ENCODE data around the gene RBM22.

RBM22 gene

DNA sequence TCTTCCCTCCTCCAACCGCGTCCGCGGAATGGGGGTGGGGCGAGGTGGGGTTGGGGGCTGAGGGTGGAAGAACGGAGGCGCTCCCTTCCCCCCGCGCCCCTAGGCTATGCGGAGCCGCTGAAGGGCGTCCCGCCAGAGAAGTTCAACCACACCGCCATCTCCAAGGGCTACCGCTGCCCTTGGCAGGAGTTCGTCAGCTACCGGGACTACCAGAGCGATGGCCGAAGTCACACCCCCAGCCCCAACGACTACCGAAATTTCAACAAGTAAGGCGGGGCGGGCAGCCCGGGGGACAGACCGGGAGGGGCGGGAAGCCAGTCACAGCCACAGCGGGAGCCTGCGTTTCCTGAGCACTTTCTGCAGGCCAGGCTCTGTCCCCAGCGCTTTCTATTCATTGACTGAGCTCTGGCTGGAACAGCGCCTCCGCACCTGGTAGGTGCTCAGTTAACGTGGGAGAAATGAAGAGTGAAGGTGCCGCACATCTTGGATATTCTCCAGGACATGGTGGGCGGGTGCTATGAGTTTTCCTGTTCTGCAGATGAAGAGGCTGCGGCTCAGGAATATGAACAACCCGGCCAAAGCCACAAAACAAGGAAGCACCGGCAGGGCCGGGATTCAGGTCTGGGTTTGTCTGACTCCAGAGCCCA, 28.5 kb downstream of the RBM22 start:
- DNase-seq: peak; percentile 15 to 53 (median 32)

- DNase-seq: peak in 3 of 4 experiments; percentile 19 to 31 (median 21)
These were observed 29.2 kb downstream of the RBM22 start for GRCh38 chr5:150671509-150672236.

DNA sequence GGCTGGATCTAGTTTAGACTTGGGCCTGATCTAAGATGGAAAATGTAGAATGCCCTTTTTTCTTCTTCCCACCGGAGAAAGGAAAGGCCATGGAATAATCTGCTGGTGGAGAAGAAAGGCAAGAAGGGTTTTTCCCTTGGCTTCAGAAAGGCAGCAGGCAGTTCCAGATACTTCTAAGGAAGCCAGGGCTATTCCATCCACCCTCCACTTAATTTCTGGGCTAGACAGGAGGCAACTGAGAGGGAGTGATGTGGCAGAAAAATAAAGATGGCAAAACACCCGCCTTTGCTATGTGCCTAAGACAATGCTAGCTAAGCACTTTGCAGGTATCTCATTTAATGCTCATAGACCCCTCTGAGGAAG, 29.9 kb downstream of the RBM22 start:
- no peak for DNase-seq

GRCh38 chr5:150670275-150670947, 30.5 kb downstream of the RBM22 start:
- no peak for DNase-seq

DNA sequence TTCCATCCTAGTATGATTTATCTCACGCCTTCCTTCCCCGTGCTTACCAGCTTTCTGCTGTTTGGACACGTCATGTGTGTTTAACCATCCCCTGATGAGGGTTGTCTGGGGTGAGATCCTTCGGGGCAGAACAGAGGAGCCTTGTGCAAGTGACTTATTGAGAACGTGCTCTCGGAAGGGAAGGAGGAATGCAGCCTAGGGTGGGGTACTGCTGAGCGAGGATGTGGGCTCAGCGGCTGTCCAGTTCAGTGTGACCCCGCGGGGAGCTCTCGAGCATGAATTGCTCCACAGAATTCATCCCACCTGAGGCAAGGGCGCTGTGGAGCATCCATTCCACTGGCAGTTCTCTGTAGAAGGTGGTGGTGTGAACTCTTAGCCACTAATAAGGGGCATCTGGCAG, 35.8 kb downstream of the RBM22 start:
- no peak for DNase-seq

DNA sequence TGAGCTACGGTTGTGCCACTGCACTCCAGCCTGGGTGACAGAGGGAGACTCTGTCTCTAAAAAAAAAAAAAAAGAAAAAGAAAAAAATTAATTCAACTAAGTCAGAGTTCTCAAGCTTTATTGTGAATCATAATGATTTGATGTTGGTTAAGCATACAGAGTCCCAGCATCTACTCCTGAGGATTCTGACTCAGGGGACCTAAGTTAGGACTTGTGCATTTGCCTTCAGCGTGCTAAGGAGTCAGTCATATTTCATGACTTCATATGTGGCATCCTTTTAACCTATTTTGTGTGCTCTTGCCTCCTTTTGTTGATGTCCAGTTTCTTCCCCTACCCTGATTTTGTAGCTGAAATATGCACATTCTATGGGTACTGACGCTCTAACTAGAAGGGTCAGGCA, 36.9 kb downstream of the RBM22 start:
- DNase-seq: no peak

DNA sequence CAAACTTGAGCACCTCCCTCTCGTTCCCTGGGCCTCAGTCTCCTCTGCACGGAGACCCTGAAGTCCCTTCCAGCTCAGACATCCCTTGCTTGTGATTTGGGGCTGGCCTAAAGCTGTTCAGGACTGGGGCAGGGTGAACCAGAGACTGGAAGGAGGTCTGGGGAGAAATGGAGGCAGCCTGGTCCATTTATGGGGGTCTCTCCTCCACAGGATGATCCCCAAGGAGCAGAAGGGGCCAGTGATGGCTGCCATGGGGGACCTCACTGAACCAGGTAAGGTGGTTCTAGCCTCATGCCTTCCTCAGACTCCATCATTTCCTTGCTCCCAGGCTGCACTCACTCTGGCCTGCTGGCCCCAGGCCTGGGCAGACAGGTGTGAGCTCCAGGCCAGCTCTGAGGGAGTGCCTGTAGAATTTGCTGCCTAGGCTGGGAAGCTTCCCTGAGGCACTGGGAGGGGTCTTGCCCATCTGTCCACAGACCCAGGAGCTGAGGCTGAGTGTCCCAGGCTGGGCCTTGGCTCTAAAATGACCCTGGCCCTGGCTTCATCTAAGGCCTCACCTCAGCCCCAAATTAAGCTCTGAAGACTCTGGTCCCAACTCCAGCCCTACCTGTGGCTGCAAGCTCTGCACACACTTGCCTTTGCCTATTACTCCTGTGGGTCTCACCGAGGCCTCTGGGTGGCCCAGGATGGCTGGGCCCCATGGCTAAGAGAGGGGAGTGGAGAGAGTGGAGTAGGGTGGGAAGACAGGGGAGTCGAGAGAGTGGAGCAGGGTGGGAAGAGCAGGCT, 37.9 kb downstream of the RBM22 start:
- no peak for DNase-seq

- DNase-seq: no peak
These were observed 38.9 kb downstream of the RBM22 start for GRCh38 chr5:150661821-150662596.

DNA sequence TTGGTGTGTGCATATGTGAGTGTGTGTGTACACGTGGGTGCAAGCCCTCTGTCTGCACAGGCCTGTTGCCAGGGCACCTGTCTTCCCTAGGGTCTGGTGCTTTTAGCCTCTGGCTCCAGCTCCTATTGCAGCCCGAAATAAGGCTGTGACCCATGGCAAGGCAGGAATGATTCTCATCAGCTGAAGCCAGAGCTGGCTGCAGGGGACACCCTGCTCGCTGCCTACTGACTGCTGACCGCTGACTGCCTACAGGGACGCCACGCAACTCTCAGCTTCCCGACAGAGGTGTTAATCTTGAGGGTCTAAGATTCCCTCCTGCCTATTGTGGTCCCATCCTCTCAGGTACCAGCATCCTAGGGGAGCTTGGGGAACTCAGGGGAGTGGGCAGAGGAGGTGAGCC, 39.8 kb downstream of the RBM22 start, which contains the start of gene MYOZ3:
MYOZ3 (plus strand) TSS at position 166 of the 400 bp plus-strand sequence. CDS start 1,691 bp downstream, outside the sequence.
- DNase-seq: no peak

GRCh38 chr5:150660108-150660831, 40.6 kb downstream of the RBM22 start:
- DNase-seq: no peak

DNA sequence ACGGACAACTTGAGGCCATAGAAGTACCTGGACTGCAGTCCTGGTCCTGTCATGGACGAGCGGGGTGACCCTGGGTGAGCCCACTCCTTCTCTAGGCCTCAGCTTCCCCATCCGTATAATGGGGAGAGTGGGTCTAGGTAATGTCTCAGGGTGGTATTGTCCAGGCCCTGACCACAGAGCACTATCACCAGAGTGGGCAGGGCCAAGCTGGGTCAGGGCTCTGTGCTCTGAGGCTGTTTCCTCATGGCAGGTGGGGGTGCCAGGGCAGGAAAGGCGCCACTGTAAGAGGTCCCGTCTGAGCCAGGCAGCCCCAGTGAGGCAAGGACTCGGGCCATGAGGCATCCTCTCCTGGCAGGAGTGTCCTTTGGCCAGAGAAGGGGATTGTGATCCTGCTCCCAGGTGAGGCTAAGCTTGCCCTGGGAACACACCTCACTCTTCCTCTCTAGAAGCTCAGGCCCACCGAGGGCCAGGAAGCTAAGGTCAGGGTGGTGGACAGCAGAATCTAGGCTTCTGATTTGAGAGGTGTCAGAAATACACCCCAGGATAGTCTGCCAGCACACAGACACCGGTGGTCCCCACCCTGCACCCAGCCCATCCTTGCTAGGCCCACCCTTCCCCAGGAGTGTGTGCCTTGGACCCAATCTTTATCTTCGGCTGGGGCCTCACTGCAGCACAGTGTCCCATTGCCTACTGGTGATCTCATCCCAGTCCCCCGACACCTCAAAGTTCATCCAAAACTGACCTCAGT, 41.3 kb downstream of the RBM22 start:
- DNase-seq: no peak

- no peak for DNase-seq
These were observed 42.1 kb downstream of the RBM22 start for GRCh38 chr5:150658699-150659265.

DNA sequence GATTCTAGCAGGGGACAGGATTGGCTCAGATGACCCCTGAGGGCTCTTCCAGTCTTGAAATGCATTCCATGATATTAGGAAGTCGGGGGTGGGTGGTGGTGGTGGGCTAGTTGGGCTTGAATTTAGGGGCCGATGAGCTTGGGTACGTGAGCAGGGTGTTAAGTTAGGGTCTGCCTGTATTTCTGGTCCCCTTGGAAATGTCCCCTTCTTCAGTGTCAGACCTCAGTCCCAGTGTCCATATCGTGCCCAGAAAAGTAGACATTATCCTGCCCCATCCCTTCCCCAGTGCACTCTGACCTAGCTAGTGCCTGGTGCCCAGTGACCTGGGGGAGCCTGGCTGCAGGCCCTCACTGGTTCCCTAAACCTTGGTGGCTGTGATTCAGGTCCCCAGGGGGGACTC, 42.7 kb downstream of the RBM22 start:
- DNase-seq: no peak

GRCh38 chr5:150656191-150657132, 44.4 kb downstream of the RBM22 start:
- DNase-seq: peak; percentile 43 to 73 (median 58)

DNA sequence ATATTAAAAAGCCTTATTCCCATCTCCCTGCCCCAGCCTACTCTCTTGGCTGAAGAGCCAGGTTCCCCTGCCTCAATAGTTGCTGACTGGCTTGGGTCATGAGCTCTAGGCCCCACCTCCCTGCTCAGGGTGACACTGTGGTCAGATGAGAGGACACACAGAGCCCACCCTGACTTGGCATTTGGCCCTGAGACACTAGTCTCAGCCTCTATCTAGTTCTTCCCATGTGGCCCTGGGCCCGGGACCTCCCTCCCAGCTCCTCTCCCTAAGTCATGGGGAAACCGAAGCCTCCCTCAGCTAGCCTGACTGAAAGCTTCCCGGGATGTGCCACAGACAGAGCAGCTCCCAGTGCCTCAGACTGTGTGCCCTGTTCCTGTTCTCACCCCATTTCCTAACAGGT, 45.6 kb downstream of the RBM22 start:
- no peak for DNase-seq

- DNase-seq: no peak
These were observed 46.9 kb downstream of the RBM22 start for GRCh38 chr5:150653762-150654556.

DNA sequence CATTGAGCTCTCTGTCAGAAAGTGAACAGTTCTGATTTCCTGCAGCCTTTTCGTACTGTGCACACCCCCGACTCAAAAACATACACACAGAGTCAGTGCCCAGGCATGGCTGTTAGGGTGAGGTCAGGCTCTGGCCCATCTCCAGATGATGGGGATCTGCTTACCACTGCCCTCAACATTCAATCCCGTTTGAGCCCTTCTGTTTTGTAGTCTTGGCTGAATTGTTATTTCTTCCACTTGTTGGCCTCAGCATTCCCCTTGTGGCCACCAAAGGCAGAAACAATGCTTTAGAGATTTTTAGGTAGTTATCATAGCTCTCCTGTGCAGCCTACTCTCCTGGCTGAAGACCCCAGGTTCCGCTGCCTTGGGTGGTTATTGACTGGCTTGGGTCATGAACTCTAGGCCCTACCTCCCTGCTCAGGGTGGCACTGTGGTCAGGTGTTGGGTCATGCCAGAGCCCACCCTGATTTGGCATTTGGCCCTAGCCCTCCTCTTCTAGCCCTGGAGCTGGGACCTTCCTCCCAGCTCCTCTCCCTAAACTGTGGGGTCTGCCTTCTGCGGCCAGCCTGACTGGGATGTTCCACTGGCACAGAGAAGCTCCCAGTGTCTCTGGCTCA, 47.6 kb downstream of the RBM22 start:
- no peak for DNase-seq
